ENCODE data around the gene FADS6. TPM values are rescaled to one million over a fixed set of nuclear protein-coding genes. Genes with fewer than 3 reads are reported as not detected.

FADS6 gene
- total RNA-seq, 2 donors from 2014 or later: not detected

GRCh38 chr17:74937064-74938051 is 43.9 kb upstream of the FADS6 start:
- H3K4me1 ChIP-seq (replicated peaks): no peaks in the 10 kb centered on the region
- peaks cover 24% of the 10 kb centered on the region for H3K27me3 ChIP-seq (replicated peaks; ENCODE audit: insufficient read depth)
- intact Hi-C loops (cut with DNase I): no loop called here
- H3K9me3 ChIP-seq: no peaks in the 10 kb centered on the region
- no peak overlapping the region for H3K27ac ChIP-seq
- TF ChIP-seq CTCF (IDR thresholded peaks at IDR 0.05): no peak
- no peak for TF ChIP-seq POLR2A (IDR thresholded peaks at IDR 0.05)
- TF ChIP-seq POLR2AphosphoS5 (IDR thresholded peaks at IDR 0.05): no peak
- WGBS: 50% methylated on average over 11 of the region's 11 CpGs
- H3K4me3 ChIP-seq: no peak overlapping the region
- no peaks in the 10 kb centered on the region for H3K36me3 ChIP-seq
- no peak for DNase-seq (ENCODE audit: low spot score)

GRCh38 chr17:74936470-74936799 is 43.0 kb upstream of the FADS6 start:
- DNase-seq (ENCODE audit: low spot score): no peak
- Histone ChIP-seq H3K27me3 (replicated peaks; ENCODE audit: insufficient read depth) (peaks cover 18% of the 10 kb centered on the region), H3K9me3 (no peaks in the 10 kb centered on the region), H3K27ac (no peak overlapping the region), H3K36me3 (no peaks in the 10 kb centered on the region), H3K4me1 (replicated peaks) (no peaks in the 10 kb centered on the region), H3K4me3 (no peak overlapping the region)
- WGBS: 27% methylated on average over 5 of the region's 12 CpGs
- no peak for TF ChIP-seq POLR2A (IDR thresholded peaks at IDR 0.05)
- TF ChIP-seq CTCF (IDR thresholded peaks at IDR 0.05): no peak
- no peak for TF ChIP-seq POLR2AphosphoS5 (IDR thresholded peaks at IDR 0.05)
- intact Hi-C loops (cut with DNase I): no loop called here

- no peak for DNase-seq (ENCODE audit: low spot score)
- WGBS: 3% methylated on average over 56 of the region's 78 CpGs
- H3K4me1 ChIP-seq (replicated peaks): no peaks in the 10 kb centered on the region
- intact Hi-C loops (cut with DNase I): no loop called here
- peaks cover 18% of the 10 kb centered on the region for H3K27me3 ChIP-seq (replicated peaks; ENCODE audit: insufficient read depth)
- H3K4me3 ChIP-seq: no peak within 1 kb of the TSS
- H3K27ac ChIP-seq: no peak within 1 kb of the TSS
- no peaks in the 10 kb centered on the region for H3K9me3 ChIP-seq
- TF ChIP-seq POLR2AphosphoS5 (IDR thresholded peaks at IDR 0.05): no peak
- no peak for TF ChIP-seq POLR2A (IDR thresholded peaks at IDR 0.05)
- TF ChIP-seq CTCF (IDR thresholded peaks at IDR 0.05): no peak
- no peaks in the 10 kb centered on the region for H3K36me3 ChIP-seq
Measured at GRCh38 chr17:74935585-74936469, 42.4 kb upstream of the FADS6 start, which contains the start of gene OTOP3. TSS of gene OTOP3 (plus strand) at chr17:74935898. CDS start at chr17:74935922, 24 bp downstream.

GRCh38 chr17:74935048-74935447 is 41.6 kb upstream of the FADS6 start:
- Histone ChIP-seq H3K27me3 (replicated peaks; ENCODE audit: insufficient read depth) (peaks cover 18% of the 10 kb centered on the region), H3K27ac (no peak overlapping the region), H3K4me3 (no peak overlapping the region), H3K36me3 (no peaks in the 10 kb centered on the region), H3K9me3 (no peaks in the 10 kb centered on the region), H3K4me1 (replicated peaks) (no peaks in the 10 kb centered on the region)
- 73% methylated on average over 3 of the region's 3 CpGs for WGBS
- intact Hi-C loops (cut with DNase I): no loop called here
- DNase-seq (ENCODE audit: low spot score): no peak
- no peak for TF ChIP-seq POLR2A (IDR thresholded peaks at IDR 0.05)
- TF ChIP-seq CTCF (IDR thresholded peaks at IDR 0.05): no peak
- TF ChIP-seq POLR2AphosphoS5 (IDR thresholded peaks at IDR 0.05): no peak

Data from prostate gland (tissue), 2 donors.